NT2/D1 (cell line): ENCODE data around the gene PPP1CA.
"Not testable (repeated sequence)": the region's sequence is repeated elsewhere in the genome, so short reads cannot be mapped to it uniquely, and the experiment has no call there.

Source experiments
- SUZ12 ChIP-seq: IDR thresholded peaks from 2 replicates; pipeline ENCODE4 v1.6.1; 2011; ENCODE audit not compliant: insufficient read length, insufficient read depth; ENCODE audit errors: extremely low read depth
- YY1 ChIP-seq: IDR thresholded peaks from 2 replicates; pipeline ENCODE4 v1.6.1; 2011; ENCODE audit not compliant: insufficient read length, insufficient read depth
- ZNF274 ChIP-seq: IDR thresholded peaks from 2 replicates; pipeline ENCODE4 v1.6.1; 2011; ENCODE audit warnings: mild to moderate bottlenecking, low read depth, low read length

DNA sequence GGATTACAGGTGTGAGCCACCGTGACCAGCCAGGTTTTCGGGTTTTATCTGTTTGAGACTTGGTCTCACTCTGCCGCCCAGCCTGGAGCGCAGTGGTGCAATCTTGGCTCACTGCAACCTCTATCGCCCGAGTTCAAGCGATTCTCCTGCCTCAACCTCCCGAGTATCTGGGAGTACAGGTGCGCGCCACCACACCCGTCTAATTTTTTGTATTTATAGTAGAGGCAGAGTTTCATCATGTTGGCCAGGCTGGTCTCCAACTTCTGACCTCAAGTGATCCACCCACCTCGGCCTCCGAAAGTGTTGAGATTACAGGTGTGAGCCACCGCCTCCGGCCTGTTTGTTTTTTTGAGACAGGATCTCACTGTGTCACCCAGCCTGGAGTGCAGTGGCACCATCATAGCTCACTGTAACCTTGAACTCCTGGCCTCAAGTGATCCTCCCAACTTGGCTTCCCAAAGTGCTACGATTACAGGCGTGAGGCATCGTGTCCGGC is 25.8 kb upstream of the PPP1CA start:
- not testable (repeated sequence) for TF ChIP-seq ZNF274, YY1, SUZ12
